Measurements from ENCODE around the gene TRIP13.

DNA sequence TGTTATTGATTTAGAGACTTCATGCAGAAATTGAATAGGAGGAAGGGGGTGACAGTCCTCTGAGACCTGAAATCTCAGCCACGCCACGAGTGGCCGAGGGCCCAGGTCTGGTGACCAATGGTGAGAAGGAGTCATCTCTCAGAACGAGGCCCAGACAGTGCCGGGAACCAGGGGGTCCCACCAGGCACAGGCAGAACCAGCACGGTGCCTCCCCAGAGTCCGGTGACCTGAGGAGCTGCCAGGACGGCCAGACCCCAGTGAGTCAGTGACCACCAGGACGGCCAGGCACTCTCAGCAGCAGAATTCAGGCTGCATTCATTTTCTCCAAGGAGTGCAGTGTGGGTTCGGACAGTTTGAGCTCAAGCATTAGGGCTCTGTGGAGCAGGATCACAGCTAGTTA is 72.1 kb downstream of the TRIP13 start:
- TF ChIP-seq CTCF (IDR thresholded peaks at IDR 0.05; ENCODE audit: low read depth, low read length) (no peak), EZH2phosphoT487 (IDR thresholded peaks at IDR 0.05; ENCODE audit: low read depth) (no peak)
